Stimulated activated naive B cell treated with anti-CD40 and anti-IgM and Interleukin-4, amounts not matched to agents 10 μg/mL and 1 μg/mL and 100 μg/mL, for 72 hours (primary cell): ENCODE data around the gene HS2ST1.

Experiments
- ATAC-seq, 2 donors: fragments of 150-1000 bp; cut with Tn5 transposase; replicated peaks; 2 replicates each; pipeline ENCODE4 v1.10.0; 2021; ENCODE audit warnings: moderate library complexity in 1 of 2
- DNase-seq: peaks from one replicate; pipeline ENCODE4 v3.0.0; 2021
- H3K27ac Mint-ChIP-seq: one replicate; pipeline ENCODE4 v1.8.0; 2022; ENCODE audit warnings: mild to moderate bottlenecking, mixed read lengths
- H3K27me3 Mint-ChIP-seq, 2 donors: one replicate each; pipeline ENCODE4 v1.8.0; 2022; ENCODE audit warnings: mixed read lengths in 2 of 2
- H3K36me3 Mint-ChIP-seq, 2 donors: one replicate each; pipeline ENCODE4 v1.8.0; 2022; ENCODE audit warnings: mixed read lengths in 2 of 2, mild to moderate bottlenecking in 1 of 2
- H3K4me1 Mint-ChIP-seq, 2 donors: one replicate each; pipeline ENCODE4 v1.8.0; 2022; ENCODE audit warnings: mixed read lengths in 2 of 2, mild to moderate bottlenecking in 1 of 2
- H3K4me3 Mint-ChIP-seq, 2 donors: one replicate each; pipeline ENCODE4 v1.8.0; 2022; ENCODE audit warnings: mild to moderate bottlenecking in 2 of 2, mixed read lengths in 2 of 2, moderate library complexity in 1 of 2
- H3K9me3 Mint-ChIP-seq, 2 donors: one replicate each; pipeline ENCODE4 v1.8.0; 2022; ENCODE audit warnings: mixed read lengths in 2 of 2, mild to moderate bottlenecking in 1 of 2

Gene HS2ST1

GRCh38 chr1:87030740-87031690 is 116.6 kb downstream of the HS2ST1 start:
- no peak overlapping the region for H3K4me3 Mint-ChIP-seq
- no peaks in the 10 kb centered on the region for H3K27me3 Mint-ChIP-seq
- H3K4me1 Mint-ChIP-seq = peaks cover 4 to 5% of the 10 kb centered on the region in 2 donors
- H3K27ac Mint-ChIP-seq = no peak overlapping the region
- ATAC-seq = peak; percentile 39 to 46
- H3K9me3 Mint-ChIP-seq = peaks cover 0 to 2% of the 10 kb centered on the region in 2 donors
- H3K36me3 Mint-ChIP-seq = peaks cover 0 to 6% of the 10 kb centered on the region in 2 donors
- no peak for DNase-seq

GRCh38 chr1:87034351-87034750 is 119.9 kb downstream of the HS2ST1 start:
- ATAC-seq (no peak), DNase-seq (no peak)
- Mint-ChIP-seq H3K27me3 (no peaks in the 10 kb centered on the region), H3K4me3 (no peak overlapping the region), H3K27ac (no peak overlapping the region), H3K4me1 (peaks cover 4 to 10% of the 10 kb centered on the region in 2 donors), H3K36me3 (peaks cover 0 to 5% of the 10 kb centered on the region in 2 donors), H3K9me3 (peaks cover 0 to 2% of the 10 kb centered on the region in 2 donors)

GRCh38 chr1:87039096-87039495 is 124.7 kb downstream of the HS2ST1 start:
- no peak overlapping the region for H3K4me3 Mint-ChIP-seq
- no peaks in the 10 kb centered on the region for H3K9me3 Mint-ChIP-seq
- H3K27me3 Mint-ChIP-seq = no peaks in the 10 kb centered on the region
- ATAC-seq (no peak), DNase-seq (no peak)
- peaks cover 21 to 25% of the 10 kb centered on the region in 2 donors for H3K4me1 Mint-ChIP-seq
- H3K27ac Mint-ChIP-seq = no peak overlapping the region
- H3K36me3 Mint-ChIP-seq = peaks cover 0 to 3% of the 10 kb centered on the region in 2 donors

GRCh38 chr1:87042111-87042811 is 127.8 kb downstream of the HS2ST1 start:
- Mint-ChIP-seq H3K36me3 (peaks cover 0 to 9% of the 10 kb centered on the region in 2 donors), H3K4me3 (peak overlapping the region in 1 of 2 donors; percentile 1), H3K27me3 (no peaks in the 10 kb centered on the region), H3K4me1 (peaks cover 26 to 44% of the 10 kb centered on the region in 2 donors), H3K9me3 (no peaks in the 10 kb centered on the region), H3K27ac (peak overlapping the region; percentile 67)
- no peak for DNase-seq
- ATAC-seq = peak; percentile 72 to 75

GRCh38 chr1:87044424-87044823 is 130.0 kb downstream of the HS2ST1 start:
- Mint-ChIP-seq H3K4me1 (peaks cover 25 to 44% of the 10 kb centered on the region in 2 donors), H3K27ac (no peak overlapping the region), H3K4me3 (no peak overlapping the region), H3K27me3 (no peaks in the 10 kb centered on the region), H3K36me3 (peaks cover 2 to 17% of the 10 kb centered on the region in 2 donors), H3K9me3 (peaks cover 0 to 6% of the 10 kb centered on the region in 2 donors)
- ATAC-seq (no peak), DNase-seq (no peak)

GRCh38 chr1:87044840-87045239 is 130.4 kb downstream of the HS2ST1 start:
- Mint-ChIP-seq H3K27me3 (no peaks in the 10 kb centered on the region), H3K36me3 (peaks cover 2 to 17% of the 10 kb centered on the region in 2 donors), H3K9me3 (peaks cover 0 to 6% of the 10 kb centered on the region in 2 donors), H3K4me3 (no peak overlapping the region), H3K4me1 (peaks cover 23 to 44% of the 10 kb centered on the region in 2 donors), H3K27ac (no peak overlapping the region)
- no peak for DNase-seq
- ATAC-seq = no peak

GRCh38 chr1:87045761-87046304 is 131.4 kb downstream of the HS2ST1 start:
- peaks cover 22 to 42% of the 10 kb centered on the region in 2 donors for H3K4me1 Mint-ChIP-seq
- ATAC-seq (peak; percentile 70 to 81), DNase-seq (no peak)
- H3K27me3 Mint-ChIP-seq = no peaks in the 10 kb centered on the region
- H3K9me3 Mint-ChIP-seq = peaks cover 0 to 6% of the 10 kb centered on the region in 2 donors
- H3K4me3 Mint-ChIP-seq = peak overlapping the region; percentile 28 to 41
- peaks cover 2 to 17% of the 10 kb centered on the region in 2 donors for H3K36me3 Mint-ChIP-seq
- H3K27ac Mint-ChIP-seq = peak overlapping the region; percentile 72

- no peak overlapping the region for H3K4me3 Mint-ChIP-seq
- peaks cover 2 to 17% of the 10 kb centered on the region in 2 donors for H3K36me3 Mint-ChIP-seq
- peaks cover 17 to 37% of the 10 kb centered on the region in 2 donors for H3K4me1 Mint-ChIP-seq
- H3K9me3 Mint-ChIP-seq = peaks cover 0 to 6% of the 10 kb centered on the region in 2 donors
- H3K27ac Mint-ChIP-seq = no peak overlapping the region
- no peaks in the 10 kb centered on the region for H3K27me3 Mint-ChIP-seq
- ATAC-seq = no peak
- no peak for DNase-seq
Measured at GRCh38 chr1:87046951-87047350, 132.5 kb downstream of the HS2ST1 start.

GRCh38 chr1:87048237-87048636 is 133.8 kb downstream of the HS2ST1 start:
- DNase-seq = no peak
- peaks cover 0 to 6% of the 10 kb centered on the region in 2 donors for H3K9me3 Mint-ChIP-seq
- H3K36me3 Mint-ChIP-seq = peaks cover 2 to 17% of the 10 kb centered on the region in 2 donors
- H3K4me1 Mint-ChIP-seq = peaks cover 19 to 39% of the 10 kb centered on the region in 2 donors
- no peak for ATAC-seq
- H3K27ac Mint-ChIP-seq = no peak overlapping the region
- H3K4me3 Mint-ChIP-seq = no peak overlapping the region
- no peaks in the 10 kb centered on the region for H3K27me3 Mint-ChIP-seq

GRCh38 chr1:87051965-87052364 is 137.5 kb downstream of the HS2ST1 start:
- H3K4me3 Mint-ChIP-seq = no peak overlapping the region
- DNase-seq (no peak), ATAC-seq (no peak)
- no peak overlapping the region for H3K27ac Mint-ChIP-seq
- H3K36me3 Mint-ChIP-seq = peaks cover 5 to 15% of the 10 kb centered on the region in 2 donors
- H3K27me3 Mint-ChIP-seq = no peaks in the 10 kb centered on the region
- H3K9me3 Mint-ChIP-seq = peaks cover 8 to 9% of the 10 kb centered on the region in 2 donors
- peaks cover 17 to 38% of the 10 kb centered on the region in 2 donors for H3K4me1 Mint-ChIP-seq

GRCh38 chr1:87052400-87052799 is 138.0 kb downstream of the HS2ST1 start:
- Mint-ChIP-seq H3K27me3 (no peaks in the 10 kb centered on the region), H3K36me3 (peaks cover 5 to 12% of the 10 kb centered on the region in 2 donors), H3K9me3 (peaks cover 8 to 9% of the 10 kb centered on the region in 2 donors), H3K27ac (no peak overlapping the region), H3K4me1 (peaks cover 20 to 42% of the 10 kb centered on the region in 2 donors), H3K4me3 (peak overlapping the region in 1 of 2 donors; percentile 11)
- ATAC-seq (peak; percentile 39 to 60), DNase-seq (no peak)

GRCh38 chr1:87052961-87053360 is 138.5 kb downstream of the HS2ST1 start:
- Mint-ChIP-seq H3K27ac (no peak overlapping the region), H3K36me3 (peaks cover 5 to 12% of the 10 kb centered on the region in 2 donors), H3K9me3 (peaks cover 8 to 9% of the 10 kb centered on the region in 2 donors), H3K4me1 (peaks cover 21 to 46% of the 10 kb centered on the region in 2 donors), H3K4me3 (no peak overlapping the region), H3K27me3 (no peaks in the 10 kb centered on the region)
- DNase-seq (no peak), ATAC-seq (no peak)

GRCh38 chr1:87053446-87053845 is 139.0 kb downstream of the HS2ST1 start:
- H3K27ac Mint-ChIP-seq = no peak overlapping the region
- ATAC-seq (no peak), DNase-seq (no peak)
- H3K4me1 Mint-ChIP-seq = peaks cover 26 to 51% of the 10 kb centered on the region in 2 donors
- H3K9me3 Mint-ChIP-seq = peaks cover 7 to 8% of the 10 kb centered on the region in 2 donors
- H3K4me3 Mint-ChIP-seq = no peak overlapping the region
- no peaks in the 10 kb centered on the region for H3K27me3 Mint-ChIP-seq
- peaks cover 5 to 8% of the 10 kb centered on the region in 2 donors for H3K36me3 Mint-ChIP-seq

- no peaks in the 10 kb centered on the region for H3K27me3 Mint-ChIP-seq
- DNase-seq (no peak), ATAC-seq (no peak)
- peak overlapping the region; percentile 85 to 88 for H3K4me3 Mint-ChIP-seq
- peaks cover 30 to 62% of the 10 kb centered on the region in 2 donors for H3K4me1 Mint-ChIP-seq
- peaks cover 4 to 8% of the 10 kb centered on the region in 2 donors for H3K9me3 Mint-ChIP-seq
- H3K36me3 Mint-ChIP-seq = peaks cover 5% of the 10 kb centered on the region in 2 donors
- peak overlapping the region; percentile 97 for H3K27ac Mint-ChIP-seq
Measured at GRCh38 chr1:87056974-87057373, 142.5 kb downstream of the HS2ST1 start.
